Measurements from ENCODE around the gene KCNJ12.
"Not testable (repeated sequence)": the region's sequence is repeated elsewhere in the genome, so short reads cannot be mapped to it uniquely, and the experiment has no call there.

Gene KCNJ12

GRCh38 chr17:21452377-21453143 is 76.4 kb downstream of the KCNJ12 start:
- peak in 1 of 5 experiments; percentile 40 for DNase-seq

- DNase-seq, result no peak
Observed at GRCh38 chr17:21453144-21453898, 77.2 kb downstream of the KCNJ12 start.

DNA sequence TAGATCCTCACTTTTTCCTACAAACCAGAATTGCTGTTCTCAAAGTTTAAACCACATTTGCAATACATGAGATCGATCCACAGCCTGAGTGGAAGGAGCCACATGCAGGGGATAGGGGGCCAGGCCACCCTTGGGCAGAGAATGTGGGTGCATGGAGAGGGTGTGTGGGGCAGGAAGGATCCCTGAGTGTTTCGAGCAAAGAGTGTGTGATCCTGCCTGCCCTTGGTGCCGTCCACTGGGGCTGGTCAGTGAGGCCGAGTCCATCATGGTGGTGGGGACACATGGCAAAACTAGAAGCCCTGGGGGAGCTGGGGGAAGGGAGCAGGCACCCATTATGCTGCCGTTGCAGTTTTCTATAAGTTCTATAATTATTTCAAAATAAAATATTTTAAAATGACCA is 77.8 kb downstream of the KCNJ12 start:
- not testable (repeated sequence) for DNase-seq

- DNase-seq, result no peak
Observed at GRCh38 chr17:21454441-21454840, 78.3 kb downstream of the KCNJ12 start.

DNA sequence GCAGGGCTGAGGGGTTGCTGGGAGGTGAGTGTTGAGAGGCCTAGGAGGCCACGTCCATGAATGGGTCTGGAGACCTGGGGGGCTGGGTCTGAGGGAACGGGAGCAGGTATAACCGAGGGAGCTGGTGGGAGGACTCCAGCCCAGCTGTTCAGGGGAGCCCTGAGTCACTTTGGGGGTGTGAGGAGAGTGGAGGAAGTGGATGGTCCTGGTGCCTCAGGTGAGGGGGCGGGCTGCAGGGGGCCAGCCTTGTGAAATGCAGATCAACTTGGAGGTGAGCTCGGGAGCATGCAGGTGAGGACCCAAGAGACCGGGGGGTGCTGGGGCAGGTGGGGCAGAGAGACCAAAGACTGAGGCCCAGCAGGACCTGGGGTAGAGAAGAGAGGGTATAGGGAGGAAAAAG is 79.6 kb downstream of the KCNJ12 start:
- no peak for DNase-seq

DNA sequence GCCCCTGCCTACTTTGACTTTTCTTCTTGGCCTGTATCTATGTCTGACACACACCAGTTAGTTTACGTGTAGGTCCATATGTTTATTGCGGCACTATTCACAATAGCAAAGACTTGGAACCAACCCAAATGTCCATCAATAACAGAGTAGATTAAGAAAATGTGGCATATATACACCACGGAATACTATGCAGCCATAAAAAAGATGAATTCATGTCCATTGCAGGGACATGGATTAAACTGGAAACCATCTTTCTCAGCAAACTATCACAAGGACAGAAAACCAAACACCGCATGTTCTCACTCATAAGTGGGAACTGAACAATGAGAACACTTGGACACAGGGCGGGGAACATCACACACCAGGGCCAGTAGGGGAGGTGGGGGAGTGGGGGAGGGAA is 80.3 kb downstream of the KCNJ12 start:
- DNase-seq, result not testable (repeated sequence)

- peak; percentile 79 to 87 (median 83) for DNase-seq
Observed at GRCh38 chr17:21457051-21458026, 81.2 kb downstream of the KCNJ12 start.

GRCh38 chr17:21458054-21458453 is 81.9 kb downstream of the KCNJ12 start:
- DNase-seq, result no peak

GRCh38 chr17:21459536-21459935 is 83.4 kb downstream of the KCNJ12 start:
- DNase-seq, result no peak

DNA sequence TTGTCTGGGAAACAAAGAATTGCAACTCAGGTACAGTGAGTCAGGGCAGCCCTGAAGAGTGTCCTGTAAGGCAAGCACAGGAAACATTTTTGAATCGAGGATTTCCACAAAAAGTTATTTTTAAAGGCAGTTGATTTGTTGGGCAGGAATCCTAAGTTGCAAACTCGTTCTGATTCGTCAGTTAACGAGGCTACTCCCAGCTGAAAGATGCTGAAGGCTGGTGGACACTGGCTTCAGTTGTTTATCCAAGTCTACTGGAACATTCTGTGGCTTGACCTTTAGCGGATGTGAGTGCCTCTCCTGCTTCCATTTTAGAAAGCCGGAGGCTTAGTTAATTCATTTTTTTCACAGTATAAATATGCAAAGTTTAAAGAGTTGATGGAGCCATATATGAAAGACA is 84.2 kb downstream of the KCNJ12 start:
- no peak for DNase-seq

- no peak for DNase-seq
Observed at GRCh38 chr17:21462237-21462636, 86.1 kb downstream of the KCNJ12 start.

DNA sequence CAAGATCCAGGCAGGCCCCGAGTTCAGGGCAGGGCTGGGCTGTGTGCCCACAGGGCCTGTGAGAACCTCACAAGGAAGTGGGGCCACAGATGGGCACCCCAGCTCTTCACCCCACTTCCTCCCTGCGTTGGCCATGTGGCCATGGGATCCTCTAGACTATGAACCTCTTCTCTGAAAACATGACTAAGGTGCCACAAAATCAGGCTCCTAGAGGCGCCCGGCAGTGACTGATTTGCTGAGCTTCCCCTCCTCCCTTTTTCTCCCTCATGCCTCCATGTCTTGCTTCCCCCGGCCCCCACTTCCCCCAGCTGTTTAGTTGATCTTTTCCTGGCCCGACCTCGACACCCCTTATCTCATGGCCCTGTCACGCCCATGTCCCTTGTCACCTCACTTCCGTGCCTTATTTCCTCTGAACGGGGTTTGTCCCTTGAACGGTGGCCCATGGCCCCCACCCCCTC is 87.1 kb downstream of the KCNJ12 start:
- peak in 1 of 5 experiments; percentile 8 for DNase-seq

- no peak for DNase-seq
Observed at GRCh38 chr17:21463779-21464407, 87.7 kb downstream of the KCNJ12 start.

DNA sequence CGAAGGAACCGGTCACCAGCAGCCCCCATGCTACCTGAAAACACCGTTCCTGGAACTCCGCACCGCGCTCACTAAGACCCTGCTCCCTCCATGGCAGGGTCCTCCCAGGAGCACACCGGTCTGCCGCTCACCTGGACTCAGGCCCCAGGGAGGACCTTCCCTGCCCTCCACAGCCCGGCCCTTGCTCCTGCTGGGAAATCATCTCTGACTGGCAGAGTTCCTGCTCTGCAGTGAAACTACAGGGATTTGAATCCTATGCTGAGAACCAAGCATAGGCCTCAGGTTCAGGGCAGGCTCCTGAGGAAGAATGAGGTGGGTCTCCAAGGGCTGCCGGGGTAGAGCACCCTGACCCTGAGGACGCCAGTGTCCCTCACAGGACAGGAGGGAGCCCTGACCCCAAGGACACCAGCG is 88.5 kb downstream of the KCNJ12 start:
- DNase-seq, result no peak

- DNase-seq, result no peak
Observed at GRCh38 chr17:21466550-21466949, 90.4 kb downstream of the KCNJ12 start.

DNA sequence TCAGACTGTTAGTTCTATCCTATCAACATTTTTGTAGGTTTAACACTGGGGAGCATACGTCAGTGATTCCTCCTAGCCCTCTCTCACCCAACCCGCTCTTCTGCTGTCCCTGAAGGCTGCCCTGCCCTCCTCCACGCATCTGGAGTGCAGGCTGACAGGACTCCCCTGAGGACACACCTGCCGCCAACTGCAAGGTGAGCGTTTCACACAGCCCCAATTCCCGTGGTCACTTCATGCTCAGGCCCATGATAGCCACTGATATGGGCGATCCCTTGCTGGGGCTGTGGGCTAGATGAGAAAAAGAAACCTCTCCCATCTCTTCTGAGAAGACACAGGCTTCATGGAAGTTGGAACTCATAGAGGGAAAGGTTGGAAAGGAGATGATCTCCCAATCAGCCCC is 91.0 kb downstream of the KCNJ12 start:
- DNase-seq, result no peak

DNA sequence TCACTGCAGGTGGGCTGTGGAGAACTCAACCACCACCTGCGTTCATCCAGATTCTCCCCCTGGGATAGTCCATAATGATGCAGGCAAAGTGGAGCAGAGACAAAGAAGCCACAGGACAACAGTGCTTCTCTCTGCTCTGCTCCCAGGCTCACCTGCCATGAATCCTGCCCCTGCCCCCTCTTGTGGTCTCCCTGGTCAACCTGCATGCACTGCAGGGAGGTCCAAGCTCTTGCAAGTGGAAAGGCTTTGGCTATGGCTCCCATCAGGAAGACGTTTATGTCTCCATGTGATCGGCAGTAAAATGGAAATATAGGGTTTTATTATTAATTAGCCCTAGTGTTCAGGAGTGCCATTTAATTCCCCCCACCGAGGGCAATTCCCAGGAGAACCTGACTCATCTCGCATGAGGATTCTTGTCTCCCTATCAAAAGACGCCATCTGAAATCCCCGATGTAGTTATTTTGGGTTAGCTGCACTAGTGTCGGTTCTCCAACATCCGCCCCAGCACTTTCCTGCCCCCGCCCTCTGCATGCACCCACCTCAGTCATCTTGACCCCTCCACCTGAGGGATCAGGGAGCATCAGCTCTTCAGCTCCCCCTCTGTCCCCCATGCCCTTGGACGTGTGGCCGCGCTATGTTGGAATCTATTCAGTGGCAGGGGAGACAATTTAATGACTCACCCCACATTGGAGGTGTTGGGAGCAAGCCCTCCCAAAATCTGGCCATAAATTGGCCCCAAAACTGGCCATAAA is 91.8 kb downstream of the KCNJ12 start:
- DNase-seq, result no peak
